ENCODE measurements around the gene TMEM179. TPM values are rescaled to one million over a fixed set of nuclear protein-coding genes. Genes with fewer than 3 reads are reported as not detected.

The TMEM179 gene
- total RNA-seq, 1 experiment from 2014 or later, result not detected

GRCh38 chr14:104547310-104547997, 57.1 kb downstream of the TMEM179 start:
- Histone ChIP-seq H3K27ac (ENCODE audit: low read length) (no peak overlapping the region), H3K9me3 (ENCODE audit: low read length) (no peaks in the 10 kb centered on the region), H4K20me1 (ENCODE audit: low read length) (no peaks in the 10 kb centered on the region), H3K79me2 (ENCODE audit: low read length) (no peaks in the 10 kb centered on the region), H3K4me3 (ENCODE audit: low read length) (no peak overlapping the region), H3K36me3 (ENCODE audit: low read depth, low read length) (no peaks in the 10 kb centered on the region), H3K4me1 (ENCODE audit: insufficient read depth, low read length) (no peaks in the 10 kb centered on the region), H3K9ac (ENCODE audit: low read length) (no peak overlapping the region), H3F3A (ENCODE audit: low read length, unreplicated experiment) (no peaks in the 10 kb centered on the region), H2AFZ (ENCODE audit: low read length) (no peak overlapping the region), H3K27me3 (ENCODE audit: low read length) (peaks cover 88% of the 10 kb centered on the region), H3K4me2 (ENCODE audit: low read length) (no peak overlapping the region), H3K9me2 (replicated peaks; ENCODE audit: low read length) (no peaks in the 10 kb centered on the region)
- ATAC-seq (no peak), DNase-seq (no peak)
- no TSS peak for BruUV-seq (replicated peaks)
- intact Hi-C loops (cut with micrococcal nuclease), result no loop called here
- ChIA-PET POLR2A (ENCODE audit: unreplicated experiment) (no interaction called here), CTCF (no interaction called here)
- TF ChIP-seq CTCF (conservative IDR thresholded peaks at IDR 0.05; ENCODE audit: low read depth, low read length), result no peak
- no peak for TF ChIP-seq EZH2phosphoT487 (IDR thresholded peaks at IDR 0.05; ENCODE audit: borderline replicate concordance, low read length)
- TF ChIP-seq EZH2 (IDR thresholded peaks at IDR 0.05; ENCODE audit: low read length, unreplicated experiment), result no peak

GRCh38 chr14:104546591-104547309, 57.8 kb downstream of the TMEM179 start:
- ChIA-PET POLR2A (ENCODE audit: unreplicated experiment) (no interaction called here), CTCF (no interaction called here)
- ATAC-seq (no peak), DNase-seq (no peak)
- BruUV-seq (replicated peaks), result no TSS peak
- H3K9me3 ChIP-seq (ENCODE audit: low read length), result no peaks in the 10 kb centered on the region
- no peaks in the 10 kb centered on the region for H3K4me1 ChIP-seq (ENCODE audit: insufficient read depth, low read length)
- H3K9ac ChIP-seq (ENCODE audit: low read length), result no peak overlapping the region
- H3F3A ChIP-seq (ENCODE audit: low read length, unreplicated experiment), result no peaks in the 10 kb centered on the region
- no peak overlapping the region for H3K27ac ChIP-seq (ENCODE audit: low read length)
- TF ChIP-seq EZH2 (IDR thresholded peaks at IDR 0.05; ENCODE audit: low read length, unreplicated experiment) (no peak), EZH2phosphoT487 (IDR thresholded peaks at IDR 0.05; ENCODE audit: borderline replicate concordance, low read length) (no peak), CTCF (conservative IDR thresholded peaks at IDR 0.05; ENCODE audit: low read depth, low read length) (no peak)
- no peaks in the 10 kb centered on the region for H3K36me3 ChIP-seq (ENCODE audit: low read depth, low read length)
- intact Hi-C loops (cut with micrococcal nuclease), result no loop called here
- H3K27me3 ChIP-seq (ENCODE audit: low read length), result peaks cover 88% of the 10 kb centered on the region
- no peaks in the 10 kb centered on the region for H3K9me2 ChIP-seq (replicated peaks; ENCODE audit: low read length)
- no peak overlapping the region for H3K4me2 ChIP-seq (ENCODE audit: low read length)
- no peaks in the 10 kb centered on the region for H4K20me1 ChIP-seq (ENCODE audit: low read length)
- no peak overlapping the region for H3K4me3 ChIP-seq (ENCODE audit: low read length)
- no peaks in the 10 kb centered on the region for H3K79me2 ChIP-seq (ENCODE audit: low read length)
- H2AFZ ChIP-seq (ENCODE audit: low read length), result no peak overlapping the region

- no peak for ATAC-seq
- ChIA-PET CTCF (no interaction called here), POLR2A (ENCODE audit: unreplicated experiment) (no interaction called here)
- H3K36me3 ChIP-seq (ENCODE audit: low read depth, low read length), result no peaks in the 10 kb centered on the region
- no peak overlapping the region for H3K9ac ChIP-seq (ENCODE audit: low read length)
- no peak overlapping the region for H3K4me2 ChIP-seq (ENCODE audit: low read length)
- peaks cover 88% of the 10 kb centered on the region for H3K27me3 ChIP-seq (ENCODE audit: low read length)
- no peak for DNase-seq
- TF ChIP-seq EZH2phosphoT487 (IDR thresholded peaks at IDR 0.05; ENCODE audit: borderline replicate concordance, low read length), result no peak
- no peak for TF ChIP-seq CTCF (conservative IDR thresholded peaks at IDR 0.05; ENCODE audit: low read depth, low read length)
- no peak for TF ChIP-seq EZH2 (IDR thresholded peaks at IDR 0.05; ENCODE audit: low read length, unreplicated experiment)
- H4K20me1 ChIP-seq (ENCODE audit: low read length), result no peaks in the 10 kb centered on the region
- H3K79me2 ChIP-seq (ENCODE audit: low read length), result no peaks in the 10 kb centered on the region
- H2AFZ ChIP-seq (ENCODE audit: low read length), result no peak overlapping the region
- H3K9me3 ChIP-seq (ENCODE audit: low read length), result no peaks in the 10 kb centered on the region
- no peaks in the 10 kb centered on the region for H3F3A ChIP-seq (ENCODE audit: low read length, unreplicated experiment)
- no peak overlapping the region for H3K27ac ChIP-seq (ENCODE audit: low read length)
- H3K4me3 ChIP-seq (ENCODE audit: low read length), result no peak overlapping the region
- H3K9me2 ChIP-seq (replicated peaks; ENCODE audit: low read length), result no peaks in the 10 kb centered on the region
- no TSS peak for BruUV-seq (replicated peaks)
- intact Hi-C loops (cut with micrococcal nuclease), result no loop called here
- no peaks in the 10 kb centered on the region for H3K4me1 ChIP-seq (ENCODE audit: insufficient read depth, low read length)
Observed at GRCh38 chr14:104545942-104546501, 58.5 kb downstream of the TMEM179 start.
